ENCODE results near the gene GOLGA6A.
"Not testable (repeated sequence)": the region's sequence is repeated elsewhere in the genome, so short reads cannot be mapped to it uniquely, and the experiment has no call there.

Gene GOLGA6A

DNA sequence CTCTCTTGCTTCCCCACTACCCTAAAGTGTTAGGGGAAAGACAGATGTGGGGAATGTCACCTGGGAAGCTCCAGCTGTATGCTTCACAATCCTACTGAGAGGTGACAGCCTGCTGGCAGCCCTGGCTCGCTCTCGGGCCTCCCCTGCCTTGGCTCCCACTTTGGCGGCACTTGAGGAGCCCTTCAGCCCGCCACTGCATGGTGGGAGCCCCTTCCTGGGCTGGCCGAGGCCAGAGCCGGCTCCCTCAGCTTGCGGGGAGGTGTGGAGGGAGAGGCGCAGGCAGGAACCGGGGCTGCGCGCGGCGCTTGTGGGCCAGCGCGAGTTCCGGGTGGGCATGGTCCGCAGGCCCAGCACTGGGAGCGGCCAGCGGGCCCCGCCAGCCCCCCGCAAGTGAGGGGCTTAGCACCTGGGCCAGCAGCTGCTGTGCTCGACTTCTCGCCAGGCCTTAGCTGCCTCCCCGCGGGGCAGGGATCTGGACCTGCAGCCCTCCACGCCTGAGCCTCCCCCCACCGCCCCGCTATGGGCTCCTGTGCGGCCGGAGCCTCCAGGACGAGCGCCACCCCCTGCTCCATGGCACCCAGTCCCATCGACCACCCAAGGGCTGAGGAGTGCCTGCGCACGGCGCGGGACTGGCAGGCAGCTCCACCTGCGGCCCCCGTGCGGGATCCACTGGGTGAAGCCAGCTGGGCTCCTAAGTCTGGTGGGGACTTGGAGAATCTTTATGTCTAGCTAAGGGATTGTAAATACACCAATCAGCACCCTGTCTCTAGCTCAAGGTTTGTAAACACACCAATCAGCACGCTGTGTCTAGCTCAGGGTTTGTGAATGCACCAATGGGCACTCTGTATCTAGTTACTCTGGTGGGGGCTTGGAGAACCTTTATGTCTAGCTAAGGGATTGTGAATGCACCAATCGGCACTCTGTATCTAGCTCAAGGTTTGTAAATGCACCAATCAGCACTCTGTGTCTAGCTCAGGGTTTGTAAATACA lies 29.8 kb downstream of the GOLGA6A start:
- DNase-seq (ENCODE audit: low spot score): not testable (repeated sequence)

DNA sequence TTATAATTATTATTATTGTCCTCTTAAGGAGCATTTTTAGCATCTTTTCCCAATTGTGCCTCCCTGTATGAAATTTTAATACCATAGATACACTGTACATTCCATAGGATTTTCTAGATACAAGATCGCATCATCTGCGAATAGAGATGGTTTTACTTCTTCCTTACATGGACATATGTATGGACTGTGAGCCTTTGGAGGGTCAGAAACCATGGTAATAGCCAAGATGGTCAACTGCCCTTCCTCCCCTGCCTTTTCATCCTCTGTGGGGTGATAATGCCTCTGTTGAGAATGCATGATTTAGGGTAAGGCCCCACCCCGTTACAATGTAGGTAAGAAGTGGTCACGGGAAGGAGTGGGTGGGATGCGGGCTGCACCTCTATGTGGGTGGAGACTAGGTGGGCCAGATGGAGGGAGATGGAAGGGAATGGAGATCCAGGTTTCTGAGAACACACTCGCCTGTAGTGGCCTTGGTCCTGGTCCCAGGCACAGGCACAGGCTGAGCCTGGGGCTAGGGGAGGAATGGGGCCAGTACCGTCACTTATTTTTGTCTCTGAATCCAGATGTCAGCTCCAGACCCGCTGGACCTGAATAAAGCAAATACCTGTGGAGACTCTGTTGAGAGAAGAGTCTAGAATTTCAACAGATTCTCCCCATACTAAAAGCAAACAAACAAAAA lies 31.7 kb downstream of the GOLGA6A start:
- DNase-seq (ENCODE audit: low spot score): no peak

GRCh38 chr15:74050127-74050526 lies 32.2 kb downstream of the GOLGA6A start:
- DNase-seq (ENCODE audit: low spot score): no peak

- DNase-seq (ENCODE audit: low spot score): no peak
Measured at GRCh38 chr15:74046275-74046674, 36.1 kb downstream of the GOLGA6A start.

DNA sequence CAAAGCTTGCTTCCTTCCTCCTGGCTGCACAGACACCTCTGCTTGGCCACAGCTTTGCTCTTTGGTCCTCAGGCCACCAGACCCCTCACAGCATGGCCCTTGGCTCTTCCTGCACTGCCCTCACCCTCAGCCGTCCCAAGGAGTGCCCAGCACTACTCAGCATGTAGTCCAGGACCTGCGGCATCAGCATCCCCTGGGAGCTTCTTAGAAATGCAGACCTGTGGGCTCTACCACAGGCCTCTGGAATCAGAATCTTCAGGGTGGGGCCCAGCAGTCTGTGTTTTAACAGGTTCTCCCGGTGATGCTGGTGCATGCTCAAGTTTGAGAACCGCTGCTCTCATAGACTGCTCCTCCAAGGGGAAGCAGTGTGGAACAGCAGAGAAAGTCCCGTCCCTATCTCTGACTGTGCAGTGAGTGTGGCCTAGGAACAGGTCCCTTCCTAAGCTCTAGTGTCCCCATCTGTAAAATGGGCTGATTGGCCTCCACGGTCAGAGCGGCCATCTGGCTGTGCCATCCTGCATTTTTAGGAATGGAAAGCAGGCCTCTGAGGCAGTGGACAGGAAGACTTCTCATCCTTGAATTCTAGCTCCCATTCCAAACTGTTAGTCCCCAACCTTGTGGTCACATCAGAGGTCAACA lies 36.6 kb downstream of the GOLGA6A start:
- no peak for DNase-seq (ENCODE audit: low spot score)

- no peak for DNase-seq (ENCODE audit: low spot score)
Measured at GRCh38 chr15:74045184-74045583, 37.2 kb downstream of the GOLGA6A start.

DNA sequence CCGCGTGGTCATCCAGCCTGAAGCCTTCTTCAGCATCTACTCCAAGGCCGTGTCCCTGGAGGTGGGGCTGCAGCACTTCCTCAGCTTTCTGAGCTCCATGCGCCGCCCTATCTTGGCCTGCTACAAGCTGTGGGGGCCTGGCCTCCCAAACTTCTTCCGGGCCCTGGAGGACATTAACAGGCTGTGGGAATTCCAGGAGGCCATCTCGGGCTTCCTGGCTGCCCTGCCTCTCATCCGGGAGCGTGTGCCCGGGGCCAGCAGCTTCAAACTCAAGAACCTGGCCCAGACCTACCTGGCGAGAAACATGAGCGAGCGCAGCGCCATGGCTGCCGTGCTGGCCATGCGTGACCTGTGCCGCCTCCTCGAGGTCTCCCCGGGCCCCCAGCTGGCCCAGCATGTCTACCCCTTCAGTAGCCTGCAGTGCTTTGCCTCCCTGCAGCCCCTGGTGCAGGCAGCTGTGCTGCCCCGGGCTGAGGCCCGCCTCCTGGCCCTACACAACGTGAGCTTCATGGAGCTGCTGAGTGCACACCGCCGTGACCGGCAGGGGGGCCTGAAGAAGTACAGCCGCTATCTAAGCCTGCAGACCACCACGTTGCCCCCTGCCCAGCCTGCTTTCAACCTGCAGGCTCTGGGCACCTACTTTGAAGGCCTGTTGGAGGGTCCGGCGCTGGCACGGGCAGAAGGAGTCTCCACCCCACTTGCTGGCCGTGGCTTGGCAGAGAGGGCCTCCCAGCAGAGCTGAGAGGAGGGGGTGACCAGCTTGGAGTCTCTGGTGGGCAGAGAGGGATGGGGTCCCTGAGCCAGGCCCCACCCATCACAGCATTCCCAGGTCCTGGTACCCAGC lies 37.9 kb downstream of the GOLGA6A start:
- no peak for DNase-seq (ENCODE audit: low spot score)

- DNase-seq (ENCODE audit: low spot score): no peak
Measured at GRCh38 chr15:74043425-74044266, 38.7 kb downstream of the GOLGA6A start.

- no peak for DNase-seq (ENCODE audit: low spot score)
Measured at GRCh38 chr15:74042603-74043424, 39.5 kb downstream of the GOLGA6A start.

DNA sequence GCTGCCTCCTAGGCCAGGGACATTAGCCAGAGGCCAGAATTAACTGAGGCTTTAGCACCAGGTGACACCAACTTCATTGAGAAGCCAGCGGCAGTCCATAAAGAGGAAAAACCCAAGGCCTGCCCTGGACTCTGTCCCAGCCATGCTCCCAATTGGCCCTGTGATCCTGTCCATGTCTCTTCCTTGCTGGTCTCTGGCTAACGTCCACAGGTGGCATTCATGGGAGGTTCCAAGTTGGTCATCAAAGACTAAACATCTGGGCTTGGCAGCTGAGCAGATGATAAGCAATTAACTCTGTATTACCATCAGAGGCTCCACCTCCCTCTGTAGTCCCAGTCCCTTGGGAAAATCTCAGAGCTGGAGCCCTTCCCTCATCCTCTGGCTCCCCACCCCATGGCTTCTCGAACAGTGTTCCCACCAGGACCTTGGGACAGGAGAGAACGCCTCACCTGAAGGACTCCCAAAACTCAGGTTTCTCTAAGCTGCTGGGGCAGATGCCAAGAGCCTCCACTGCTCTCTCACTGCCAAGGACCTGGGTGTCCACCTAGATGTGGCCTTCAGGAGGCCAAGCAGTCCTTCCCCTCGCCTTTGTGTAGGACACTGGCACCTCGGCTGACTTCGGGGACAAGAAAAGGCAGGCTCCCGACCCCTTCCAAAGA lies 40.4 kb downstream of the GOLGA6A start:
- DNase-seq (ENCODE audit: low spot score): no peak

- no peak for DNase-seq (ENCODE audit: low spot score)
Measured at GRCh38 chr15:74041311-74041756, 41.0 kb downstream of the GOLGA6A start.

DNA sequence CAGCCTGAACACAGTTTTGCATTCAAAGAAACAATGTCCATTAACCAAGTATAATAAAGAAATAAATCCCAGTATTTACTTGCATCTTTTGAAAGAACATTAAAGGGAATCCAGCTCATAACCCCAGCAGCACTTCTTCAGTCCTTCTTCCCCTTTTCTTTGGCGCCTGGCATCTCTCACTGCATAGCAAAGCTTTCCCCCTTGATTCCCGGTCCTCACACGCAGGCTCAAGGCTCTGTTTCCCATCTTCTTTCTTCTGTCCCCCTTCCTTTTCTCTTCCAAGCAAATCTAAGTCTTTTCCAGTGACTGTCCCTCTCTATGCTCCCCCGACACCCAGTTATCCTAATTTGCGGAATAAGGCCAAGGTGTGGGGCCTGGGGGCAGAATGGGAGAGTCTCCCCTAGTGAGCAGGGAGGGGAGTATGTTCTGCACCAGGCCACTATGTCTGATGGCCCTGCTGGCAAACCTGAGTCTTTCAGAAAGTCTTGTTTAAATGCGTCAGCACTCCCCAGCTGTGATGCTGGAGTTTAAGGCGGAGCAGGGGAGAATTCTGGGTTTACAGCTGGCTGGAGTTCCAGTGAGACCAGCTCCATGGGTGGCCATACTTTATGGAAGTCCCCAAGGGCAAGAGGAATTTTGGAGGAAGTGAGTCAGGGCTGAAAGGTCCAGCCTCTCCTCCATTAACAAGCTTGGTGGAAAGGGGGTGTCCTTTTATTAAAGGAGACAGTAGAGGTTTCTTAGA lies 42.1 kb downstream of the GOLGA6A start:
- no peak for DNase-seq (ENCODE audit: low spot score)

- DNase-seq (ENCODE audit: low spot score): no peak
Measured at GRCh38 chr15:74039656-74040010, 42.7 kb downstream of the GOLGA6A start.

DNA sequence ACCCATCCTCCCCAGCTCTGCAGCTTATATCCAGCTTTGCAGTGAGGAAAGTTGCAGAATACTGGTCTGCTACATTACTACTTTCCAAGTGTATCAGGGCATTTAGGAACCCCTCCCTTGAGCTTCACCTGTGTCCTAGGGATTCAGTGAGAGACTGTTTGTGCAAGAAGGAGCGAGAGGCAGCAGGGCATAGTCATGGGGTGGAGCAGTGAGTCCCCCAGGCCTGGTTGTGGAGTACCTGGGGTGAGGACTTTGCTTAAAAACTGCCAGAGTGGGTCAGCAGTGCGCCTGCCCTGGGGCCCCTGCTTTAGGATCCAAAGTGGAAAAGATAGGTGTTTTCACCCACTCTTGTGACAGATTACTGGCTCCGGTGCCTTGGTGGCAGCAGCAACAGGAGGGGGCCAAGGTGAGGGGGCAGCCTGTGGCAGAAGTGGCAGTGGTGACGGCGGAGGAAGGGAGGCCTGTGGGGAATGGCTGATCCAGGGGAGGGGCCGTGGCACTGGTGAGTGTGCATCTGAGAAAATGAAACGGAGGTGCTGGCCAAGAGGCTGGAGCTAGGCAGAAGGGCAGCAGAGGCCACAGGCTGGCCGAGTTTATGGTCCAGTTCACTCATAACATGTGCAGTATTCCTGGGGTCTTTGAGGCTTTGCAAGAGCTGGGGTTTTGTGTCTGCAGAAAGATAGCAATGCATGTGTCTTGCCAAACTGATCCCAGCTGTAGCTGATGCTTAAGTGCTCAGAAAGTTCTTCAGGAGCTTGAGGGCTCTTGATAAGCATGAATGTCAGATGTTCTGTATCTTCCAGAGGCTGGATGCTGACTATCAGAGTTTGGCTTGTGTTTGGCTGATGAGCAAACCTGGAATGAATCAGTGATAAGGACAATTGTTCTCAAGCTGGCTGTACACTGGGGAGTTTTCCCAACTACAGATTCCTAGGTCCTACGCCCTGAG lies 43.4 kb downstream of the GOLGA6A start:
- DNase-seq (ENCODE audit: low spot score): no peak

DNA sequence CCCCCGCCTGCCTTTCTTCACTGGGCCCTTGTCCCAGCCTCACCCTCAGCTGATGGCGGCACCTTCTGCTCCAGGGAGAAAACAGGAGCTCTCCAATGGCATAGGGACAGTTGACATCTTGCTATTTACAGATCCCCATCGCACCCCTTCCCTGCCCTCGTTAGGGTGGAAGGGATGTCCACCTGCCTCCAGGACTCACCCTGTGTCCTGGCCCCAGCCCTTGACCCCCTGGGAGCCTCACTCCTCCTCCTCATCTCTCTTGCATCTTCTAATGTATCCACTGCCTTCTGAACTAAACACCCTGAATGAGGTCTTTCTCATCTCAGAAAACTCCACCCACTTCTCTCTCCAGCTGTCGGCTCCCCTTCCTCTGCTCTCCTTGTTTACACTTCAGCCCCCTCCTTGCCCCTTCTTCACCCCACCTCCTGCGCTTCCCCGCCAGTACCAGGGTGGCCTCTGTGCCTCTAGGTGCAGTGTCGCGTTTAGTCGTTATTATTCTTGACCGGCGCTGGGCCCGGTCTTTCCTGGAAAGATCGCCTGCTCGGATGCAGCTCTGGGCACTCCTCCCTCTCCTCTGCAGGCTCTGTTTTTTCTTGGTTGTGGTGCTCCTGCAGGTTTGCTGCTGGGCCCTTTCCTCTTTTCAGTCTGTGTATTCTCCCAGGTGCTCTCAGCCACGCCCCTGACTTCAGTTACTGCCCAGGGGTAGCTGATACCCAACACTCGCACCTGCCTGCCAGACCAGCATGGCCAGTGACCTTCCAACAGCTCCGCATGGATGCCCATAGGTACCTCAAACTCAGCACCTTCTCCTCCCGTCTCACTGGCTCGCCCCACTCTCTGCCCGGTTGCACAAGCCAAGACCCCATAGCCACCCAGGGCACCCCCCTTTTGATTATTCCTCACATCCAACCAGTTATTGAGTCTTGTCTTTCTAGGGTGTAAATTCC lies 44.9 kb downstream of the GOLGA6A start:
- DNase-seq (ENCODE audit: low spot score): no peak
